ENCODE results near the gene SH2B2.

DNA sequence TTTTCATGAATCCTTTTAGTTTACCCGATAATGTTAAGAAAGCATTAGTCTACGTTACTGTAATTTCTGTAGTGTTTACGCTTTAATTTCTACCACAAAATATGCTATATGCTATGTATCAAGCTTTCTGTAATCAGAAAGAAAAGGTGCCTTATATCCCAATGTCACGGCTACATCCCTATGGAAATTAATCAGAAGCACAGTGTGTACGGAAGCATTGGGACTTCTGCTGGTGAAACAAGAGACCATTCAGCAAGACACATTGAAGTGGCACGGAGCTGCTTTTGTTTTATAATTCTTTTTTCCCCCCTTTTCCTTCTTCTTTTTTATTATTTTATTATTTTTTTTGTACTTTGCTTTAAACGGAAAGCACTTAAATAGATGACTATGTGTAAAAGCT lies 31.2 kb upstream of the SH2B2 start:
- TF ChIP-seq, protein P1, sequence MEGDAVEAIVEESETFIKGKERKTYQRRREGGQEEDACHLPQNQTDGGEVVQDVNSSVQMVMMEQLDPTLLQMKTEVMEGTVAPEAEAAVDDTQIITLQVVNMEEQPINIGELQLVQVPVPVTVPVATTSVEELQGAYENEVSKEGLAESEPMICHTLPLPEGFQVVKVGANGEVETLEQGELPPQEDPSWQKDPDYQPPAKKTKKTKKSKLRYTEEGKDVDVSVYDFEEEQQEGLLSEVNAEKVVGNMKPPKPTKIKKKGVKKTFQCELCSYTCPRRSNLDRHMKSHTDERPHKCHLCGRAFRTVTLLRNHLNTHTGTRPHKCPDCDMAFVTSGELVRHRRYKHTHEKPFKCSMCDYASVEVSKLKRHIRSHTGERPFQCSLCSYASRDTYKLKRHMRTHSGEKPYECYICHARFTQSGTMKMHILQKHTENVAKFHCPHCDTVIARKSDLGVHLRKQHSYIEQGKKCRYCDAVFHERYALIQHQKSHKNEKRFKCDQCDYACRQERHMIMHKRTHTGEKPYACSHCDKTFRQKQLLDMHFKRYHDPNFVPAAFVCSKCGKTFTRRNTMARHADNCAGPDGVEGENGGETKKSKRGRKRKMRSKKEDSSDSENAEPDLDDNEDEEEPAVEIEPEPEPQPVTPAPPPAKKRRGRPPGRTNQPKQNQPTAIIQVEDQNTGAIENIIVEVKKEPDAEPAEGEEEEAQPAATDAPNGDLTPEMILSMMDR (IDR thresholded peaks at IDR 0.05 in 4 of 5, conservative IDR thresholded peaks at IDR 0.05 in 1 of 5): no peak
- TF ChIP-seq POLR2A (IDR thresholded peaks at IDR 0.05): no peak

Measured in gastrocnemius medialis (tissue), 4 donors.